AG10803 (cell line): ENCODE measurements around the gene NCOA3.

Experiments
- DNase-seq: peaks from one replicate; pipeline ENCODE4 v3.0.0; 2010; ENCODE audit warnings: low read depth
- H3K4me3 ChIP-seq: 2 replicates; pipeline ENCODE4 v1.5.1; 2011; ENCODE audit warnings: mild to moderate bottlenecking, low read length, control low read depth
- CTCF ChIP-seq: conservative IDR thresholded peaks from 2 replicates; pipeline ENCODE4 v1.5.1; 2011; ENCODE audit warnings: mild to moderate bottlenecking, low read length, control low read depth, inconsistent platforms

The NCOA3 gene

DNA sequence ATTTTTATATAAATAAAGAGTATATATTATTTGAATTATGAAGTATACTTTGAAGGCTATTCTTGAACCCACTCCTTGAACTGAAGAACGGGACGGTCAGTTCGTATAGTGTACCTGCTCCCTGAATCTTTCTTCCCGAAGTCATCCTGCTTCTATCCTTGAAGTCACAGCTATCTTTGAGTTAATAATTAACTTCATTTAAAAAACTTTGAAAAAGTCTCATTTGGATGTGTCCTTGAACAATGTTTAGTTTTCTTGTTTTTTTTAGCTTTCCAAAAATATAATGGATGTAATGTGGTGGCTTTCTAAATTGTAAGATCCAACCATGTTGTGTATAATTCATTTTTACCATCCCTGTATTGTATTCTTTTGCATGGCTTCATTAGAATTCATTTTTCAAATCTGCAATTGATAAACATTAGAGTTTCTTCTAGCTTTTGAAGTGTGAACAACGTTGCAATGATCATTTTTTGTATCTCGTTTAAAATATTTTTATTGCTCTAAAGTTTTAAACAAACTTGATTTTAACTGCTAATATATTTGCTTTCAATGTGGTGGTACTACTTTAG lies 94.4 kb downstream of the NCOA3 start:
- H3K4me3 ChIP-seq = no peak overlapping the region
- TF ChIP-seq CTCF = no peak
- no peak for DNase-seq

GRCh38 chr20:47597090-47597489 lies 95.4 kb downstream of the NCOA3 start:
- DNase-seq = no peak
- no peak for TF ChIP-seq CTCF
- no peak overlapping the region for H3K4me3 ChIP-seq

DNA sequence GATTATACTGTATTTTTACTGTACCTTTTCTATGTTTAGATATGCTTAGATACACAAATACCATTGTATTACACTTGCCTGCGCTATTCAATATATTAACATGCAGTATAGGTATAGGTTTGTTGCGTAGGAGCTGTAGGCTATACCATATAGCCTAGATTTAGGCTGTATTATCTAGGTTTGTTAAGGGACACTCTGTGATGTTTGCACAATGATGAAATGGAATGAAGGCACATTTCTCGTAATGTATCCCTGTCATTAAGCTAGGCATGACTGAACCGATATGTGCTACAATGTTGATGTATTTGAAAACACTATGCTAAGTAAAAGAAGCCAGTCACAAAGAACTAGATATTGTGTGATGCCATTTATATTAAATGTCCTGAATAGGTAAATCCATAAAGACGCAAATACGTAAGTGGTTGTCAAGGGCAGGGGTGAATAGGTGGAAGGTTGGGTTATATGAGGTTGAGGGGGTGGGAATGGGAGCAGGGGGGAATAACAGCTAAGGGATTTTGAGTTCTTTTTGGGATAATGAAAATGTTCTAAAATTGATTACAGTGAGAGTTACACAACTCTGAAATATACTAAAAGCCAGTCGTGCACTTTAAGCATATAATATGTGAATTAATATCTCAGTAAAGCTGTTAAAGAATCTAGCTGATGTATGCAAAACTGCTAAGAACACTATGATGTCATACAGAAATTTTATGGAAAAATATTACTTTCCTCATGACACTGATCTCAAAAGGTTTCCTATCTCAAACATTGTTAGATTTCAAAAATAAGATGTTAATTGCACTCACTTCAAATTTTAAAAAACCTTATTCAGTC lies 97.4 kb downstream of the NCOA3 start:
- no peak for TF ChIP-seq CTCF
- no peak overlapping the region for H3K4me3 ChIP-seq

GRCh38 chr20:47600967-47601547 lies 99.4 kb downstream of the NCOA3 start:
- TF ChIP-seq CTCF = no peak

More for the DNA sequence above, 97.4 kb downstream of the NCOA3 start:
- DNase-seq = no peak

GRCh38 chr20:47603260-47603659 lies 101.6 kb downstream of the NCOA3 start:
- H3K4me3 ChIP-seq = no peak overlapping the region
- DNase-seq = no peak
- no peak for TF ChIP-seq CTCF

More at GRCh38 chr20:47600967-47601547, 99.4 kb downstream of the NCOA3 start:
- no peak for DNase-seq
- H3K4me3 ChIP-seq = no peak overlapping the region

- DNase-seq = no peak
- no peak for TF ChIP-seq CTCF
- H3K4me3 ChIP-seq = no peak overlapping the region
Measured at GRCh38 chr20:47605673-47606413, 104.2 kb downstream of the NCOA3 start.
